HepG2 (cell line): Measurements from ENCODE around the gene KCNH8. TPM values are rescaled to one million over a fixed set of nuclear protein-coding genes. Genes with fewer than 3 reads are reported as not detected.
A peak's percentile ranks its signal among the peaks of the same experiment; 100 is the strongest.

Experiments
- ATAC-seq: fragments of 200-7000 bp; cut with Tn5 transposase; 3 replicates; pipeline ENCODE4 v1.9.1; 2020; ENCODE audit warnings: mild to moderate bottlenecking, moderate library complexity
- BruUV-seq: library from RNA; stranded (reverse); fragments of 400-500 nt; replicated peaks from 2 replicates; lab custom pipeline; 2021; lab: Mats Ljungman, UMichigan
- CTCF ChIA-PET: fragments of 300-600 bp; formaldehyde crosslinking; extraction: SDS; loops from one replicate; lab custom pipeline; 2021; ENCODE audit warnings: low total read pairs, inconsistent platforms, low intra/inter-chr PET ratio; lab: Yijun Ruan, JAX
- POLR2A ChIA-PET: fragments of 350-600 bp; sonication (Branson Sonifier 250); formaldehyde crosslinking; loops from one replicate; lab custom pipeline; 2020; ENCODE audit warnings: antibody characterized with exemption, inconsistent platforms; lab: Yijun Ruan, JAX
- DNase-seq: peaks from one replicate; pipeline ENCODE4 v3.0.0-alpha.2; 2015; ENCODE audit warnings: low spot score
- FAIRE-seq: peaks from 3 replicates; lab custom pipeline; 2011; peaks lifted over from hg19 to GRCh38; lab: Jason Lieb, UNC
- H2AFZ ChIP-seq: one replicate; pipeline ENCODE4 v1.6.1; 2011; ENCODE audit warnings: low read length, inconsistent platforms
- H3K27ac ChIP-seq: fragments of 300-600 bp; 3 replicates; pipeline ENCODE4 v1.8.0; 2011; ENCODE audit warnings: mixed run types, mild to moderate bottlenecking, mixed read lengths, low read length, inconsistent platforms; ENCODE audit not compliant: insufficient read depth; ENCODE audit errors: extremely low read length
- H3K27me3 ChIP-seq, 2 experiments: fragments of 200-600 bp in 1 of 2; 2 replicates in 1 of 2; 3 replicates in 1 of 2; pipeline versions ENCODE4 v1.6.0 to v1.8.0; 2011; ENCODE audit warnings: low read length in 2 of 2, mild to moderate bottlenecking in 2 of 2, moderate library complexity in 2 of 2, inconsistent platforms in 1 of 2; ENCODE audit not compliant: insufficient read depth in 2 of 2, control insufficient read depth in 1 of 2
- H3K36me3 ChIP-seq, 2 experiments: fragments of 200-600 bp in 1 of 2; replicated peaks in 1 of 2; 2 replicates in 1 of 2; 3 replicates in 1 of 2; pipeline versions ENCODE4 v1.5.1 to v1.8.0; 2011; ENCODE audit warnings: low read length in 2 of 2, inconsistent platforms in 1 of 2; ENCODE audit not compliant: insufficient read depth in 2 of 2, control insufficient read depth in 1 of 2
- H3K4me1 ChIP-seq: 2 replicates; pipeline ENCODE4 v1.5.1; 2012; ENCODE audit warnings: low read length, inconsistent platforms; ENCODE audit not compliant: insufficient read depth
- H3K4me2 ChIP-seq: 2 replicates; pipeline ENCODE4 v1.6.0; 2011; ENCODE audit warnings: low read depth, low read length, inconsistent platforms
- H3K4me3 ChIP-seq, 3 experiments: fragments of 200-600 bp in 1 of 3; sonication (generic), shearing (Covaris generic) in 1 of 3; replicated peaks in 1 of 3; 2 replicates each; pipeline ENCODE4 v1.5.1; 2011 to 2016; ENCODE audit warnings: low read length in 3 of 3, inconsistent platforms in 2 of 3, low read depth in 2 of 3, mild to moderate bottlenecking in 2 of 3, control low read depth in 1 of 3, mixed read lengths in 1 of 3; ENCODE audit not compliant: insufficient read depth in 1 of 3
- H3K79me2 ChIP-seq: one replicate; pipeline ENCODE4 v1.6.1; 2011; ENCODE audit warnings: low read length, inconsistent platforms; ENCODE audit not compliant: insufficient read depth
- H3K9ac ChIP-seq: 2 replicates; pipeline ENCODE4 v1.6.0; 2011; ENCODE audit warnings: mild to moderate bottlenecking, low read depth, low read length, inconsistent platforms; ENCODE audit not compliant: insufficient read depth
- H3K9me3 ChIP-seq: 2 replicates; pipeline ENCODE4 v1.5.1; 2012; ENCODE audit warnings: mild to moderate bottlenecking, low read length
- H4K20me1 ChIP-seq: 2 replicates; pipeline ENCODE4 v1.6.0; 2011; ENCODE audit warnings: inconsistent platforms, mild to moderate bottlenecking, low read length, moderate library complexity; ENCODE audit not compliant: insufficient read depth
- CEBPB ChIP-seq: IDR thresholded peaks from 2 replicates; pipeline ENCODE4 v1.6.1; 2011; ENCODE audit warnings: low read depth, low read length, improper control_type of control experiment, borderline replicate concordance
- CEBPG ChIP-seq: IDR thresholded peaks from 2 replicates; pipeline ENCODE4 v1.6.1; 2016
- LCORL ChIP-seq, 2 experiments: fragments of 450-650 bp in 1 of 2; sonication (generic) in 1 of 2; formaldehyde crosslinking in 1 of 2; IDR thresholded peaks; 2 replicates each; pipeline versions ENCODE4 v1.5.0 to v1.6.1; 2017 to 2020; ENCODE audit warnings: antibody characterized with exemption in 1 of 2, missing genetic modification reagents in 1 of 2
- NCOA1 ChIP-seq: sonication (generic); formaldehyde crosslinking; IDR thresholded peaks from 2 replicates; pipeline ENCODE4 v1.9.0; 2021; ENCODE audit warnings: missing genetic modification reagents
- TCF7 ChIP-seq: sonication (generic); IDR thresholded peaks from 2 replicates; pipeline ENCODE4 v1.6.1; 2016; ENCODE audit warnings: antibody characterized with exemption, low read depth
- ZIK1 ChIP-seq: sonication (generic); formaldehyde crosslinking; IDR thresholded peaks from 2 replicates; pipeline ENCODE4 v1.5.0; 2020; ENCODE audit warnings: mild to moderate bottlenecking, low read depth, missing genetic modification reagents, borderline replicate concordance
- ZNF160 ChIP-seq: sonication (generic); formaldehyde crosslinking; IDR thresholded peaks from 2 replicates; pipeline ENCODE4 v1.8.0; 2022; ENCODE audit warnings: mild to moderate bottlenecking, inconsistent platforms, missing genetic modification reagents
- WGBS: methylation state at CpG from one replicate; pipeline ENCODE4 v1.1.6; 2017; ENCODE audit warnings: low lambda C conversion rate; 5-methylcytosine and 5-hydroxymethylcytosine counted together
- in situ Hi-C: cut with HindIII; loops from 2 replicates; pipeline ENCODE4 v1.10.0; 2017; ENCODE audit warnings: low pct_unique_long_range_greater_than_20kb; ENCODE audit not compliant: extremely low pct_ligation_motif_present
- intact Hi-C: fragments of 100-400 bp; cut with micrococcal nuclease; formaldehyde crosslinking; loops from one replicate; pipeline ENCODE4 v1.10.0; 2022; ENCODE audit not compliant: unreplicated experiment
- polyA plus RNA-seq, 8 experiments: library from polyadenylated mRNA; depleted of rRNA in 3 of 8; stranded (reverse) in 7 of 8; unstranded in 1 of 8; fragments of >200 nt; fragmentation: Illumina TruSeq in 4 of 8; extraction: Trizol in 4 of 8; gene quantifications; 2 replicates each; pipeline versions ENCODE4 v1.2.1 to v1.2.3, GENCODE V29; 2011 to 2016; ENCODE audit warnings: low read depth in 4 of 8, missing spikeins in 1 of 8, mixed read lengths in 1 of 8; ENCODE audit not compliant: insufficient read depth in 1 of 8
- total RNA-seq, 5 experiments: library from RNA; depleted of rRNA; stranded (reverse); fragments of >200 nt; fragmentation: Illumina TruSeq; extraction: Trizol; gene quantifications; 2 replicates each; pipeline ENCODE4 v1.2.3, GENCODE V29; 2016; ENCODE audit warnings: low read depth in 1 of 5
- TF ChIP-seq, protein P1 (sequence below): sonication (generic); formaldehyde crosslinking; conservative IDR thresholded peaks from 2 replicates; pipeline ENCODE4 v1.4.0; 2020; ENCODE audit warnings: missing genetic modification reagents
- TF ChIP-seq, protein P2 (sequence below): sonication (generic); formaldehyde crosslinking; IDR thresholded peaks from 2 replicates; pipeline ENCODE4 v1.4.0; 2020; ENCODE audit warnings: missing genetic modification reagents
- TF ChIP-seq, protein P3 (sequence below): sonication (generic); formaldehyde crosslinking; IDR thresholded peaks from 2 replicates; pipeline ENCODE4 v1.9.0; 2022; ENCODE audit warnings: low read depth, missing genetic modification reagents

Gene KCNH8
- total and polyA plus RNA-seq, 2 of the 13 experiments (the other 11 are each of a cell fraction or from before 2014, with no cell fraction given): 0.04 TPM; not detected in 1

DNA sequence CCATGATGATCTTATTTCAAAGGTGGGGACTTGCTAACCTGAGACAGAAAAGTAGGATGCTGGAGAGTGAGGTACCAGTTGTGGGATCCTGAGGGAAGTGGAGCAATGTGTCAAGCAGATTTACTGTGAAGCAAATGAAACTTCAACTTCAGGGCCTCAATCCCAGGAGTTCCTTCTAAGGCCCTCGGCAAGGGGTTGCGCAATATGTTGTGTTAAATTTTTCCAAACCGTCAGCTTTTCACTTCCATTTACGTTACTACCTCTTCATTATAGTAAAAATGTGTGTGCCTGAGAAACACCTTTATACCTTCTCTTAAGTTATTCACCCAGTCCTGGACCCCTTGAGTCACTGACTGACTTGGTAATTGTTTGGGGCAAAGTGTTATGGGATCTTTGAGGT is 42.5 kb upstream of the KCNH8 start:
- TF ChIP-seq, protein P1, sequence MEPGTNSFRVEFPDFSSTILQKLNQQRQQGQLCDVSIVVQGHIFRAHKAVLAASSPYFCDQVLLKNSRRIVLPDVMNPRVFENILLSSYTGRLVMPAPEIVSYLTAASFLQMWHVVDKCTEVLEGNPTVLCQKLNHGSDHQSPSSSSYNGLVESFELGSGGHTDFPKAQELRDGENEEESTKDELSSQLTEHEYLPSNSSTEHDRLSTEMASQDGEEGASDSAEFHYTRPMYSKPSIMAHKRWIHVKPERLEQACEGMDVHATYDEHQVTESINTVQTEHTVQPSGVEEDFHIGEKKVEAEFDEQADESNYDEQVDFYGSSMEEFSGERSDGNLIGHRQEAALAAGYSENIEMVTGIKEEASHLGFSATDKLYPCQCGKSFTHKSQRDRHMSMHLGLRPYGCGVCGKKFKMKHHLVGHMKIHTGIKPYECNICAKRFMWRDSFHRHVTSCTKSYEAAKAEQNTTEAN: no peak
- TF ChIP-seq NCOA1 (CRISPR knock-in tag) (no peak), CEBPB (peak; percentile 89), CEBPG (CRISPR knock-in tag) (peak; percentile 35; the same call in 1 of the 2 replicates)
- TF ChIP-seq, protein P2, sequence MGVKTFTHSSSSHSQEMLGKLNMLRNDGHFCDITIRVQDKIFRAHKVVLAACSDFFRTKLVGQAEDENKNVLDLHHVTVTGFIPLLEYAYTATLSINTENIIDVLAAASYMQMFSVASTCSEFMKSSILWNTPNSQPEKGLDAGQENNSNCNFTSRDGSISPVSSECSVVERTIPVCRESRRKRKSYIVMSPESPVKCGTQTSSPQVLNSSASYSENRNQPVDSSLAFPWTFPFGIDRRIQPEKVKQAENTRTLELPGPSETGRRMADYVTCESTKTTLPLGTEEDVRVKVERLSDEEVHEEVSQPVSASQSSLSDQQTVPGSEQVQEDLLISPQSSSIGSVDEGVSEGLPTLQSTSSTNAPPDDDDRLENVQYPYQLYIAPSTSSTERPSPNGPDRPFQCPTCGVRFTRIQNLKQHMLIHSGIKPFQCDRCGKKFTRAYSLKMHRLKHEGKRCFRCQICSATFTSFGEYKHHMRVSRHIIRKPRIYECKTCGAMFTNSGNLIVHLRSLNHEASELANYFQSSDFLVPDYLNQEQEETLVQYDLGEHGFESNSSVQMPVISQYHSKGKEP (CRISPR knock-in tag): no peak
- TF ChIP-seq, all 625 proteins: peak for 2
- no peak for FAIRE-seq

DNA sequence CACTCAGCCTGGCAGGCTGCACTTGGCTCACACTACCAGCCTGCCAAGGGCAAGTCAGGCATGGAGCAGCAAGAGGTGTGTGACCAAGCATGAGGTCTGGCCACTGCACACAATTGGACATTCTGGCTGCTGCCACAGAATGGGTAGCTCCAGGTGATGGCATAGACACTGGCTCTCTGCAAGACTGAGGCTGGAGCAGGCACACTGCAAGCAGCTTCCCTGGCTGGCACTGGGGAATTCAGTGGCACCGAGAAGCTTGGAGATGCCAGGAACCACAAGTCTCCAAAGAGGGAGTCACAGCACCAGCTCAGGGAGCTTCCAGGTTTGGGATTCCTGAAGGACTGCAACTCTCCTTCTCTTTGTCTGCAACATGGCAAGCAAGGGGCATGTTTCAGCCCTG is 42.0 kb upstream of the KCNH8 start:
- intact Hi-C loops: no loop called here

More for the DNA sequence above, 42.5 kb upstream of the KCNH8 start:
- Histone ChIP-seq H3K79me2 (no peaks in the 10 kb centered on the region), H4K20me1 (no peaks in the 10 kb centered on the region), H3K4me3 (no peak overlapping the region), H3K9me3 (no peaks in the 10 kb centered on the region), H3K9ac (no peak overlapping the region), H3K36me3 (no peaks in the 10 kb centered on the region), H2AFZ (no peak overlapping the region), H3K4me2 (no peak overlapping the region), H3K27ac (no peak overlapping the region), H3K27me3 (no peaks in the 10 kb centered on the region), H3K4me1 (peaks cover 8% of the 10 kb centered on the region; the same call in 1 of the 2 replicates)
- ChIA-PET POLR2A (no interaction called here), CTCF (no interaction called here)
- ATAC-seq (no peak), DNase-seq (no peak)
- intact Hi-C loops (no loop called here), in situ Hi-C loops (no loop called here)
- WGBS: 56% methylated on average over 4 of the region's 4 CpGs
- BruUV-seq: no TSS peak

More for the DNA sequence above, 42.0 kb upstream of the KCNH8 start:
- no TSS peak for BruUV-seq
- no peak overlapping the region for H2AFZ ChIP-seq
- ChIA-PET CTCF (no interaction called here), POLR2A (no interaction called here)
- no peaks in the 10 kb centered on the region for H3K9me3 ChIP-seq
- FAIRE-seq (no peak), DNase-seq (no peak), ATAC-seq (no peak)
- H3K27me3 ChIP-seq: no peaks in the 10 kb centered on the region
- WGBS: 0% methylated on average over 1 of the region's 1 CpG
- no peaks in the 10 kb centered on the region for H3K36me3 ChIP-seq
- H3K4me3 ChIP-seq: no peak overlapping the region
- H3K9ac ChIP-seq: no peak overlapping the region
- H3K4me1 ChIP-seq: peaks cover 8% of the 10 kb centered on the region; the same call in 1 of the 2 replicates
- no peaks in the 10 kb centered on the region for H4K20me1 ChIP-seq
- H3K27ac ChIP-seq: no peak overlapping the region
- no peak overlapping the region for H3K4me2 ChIP-seq
- in situ Hi-C loops: no loop called here
- TF ChIP-seq, protein P3, sequence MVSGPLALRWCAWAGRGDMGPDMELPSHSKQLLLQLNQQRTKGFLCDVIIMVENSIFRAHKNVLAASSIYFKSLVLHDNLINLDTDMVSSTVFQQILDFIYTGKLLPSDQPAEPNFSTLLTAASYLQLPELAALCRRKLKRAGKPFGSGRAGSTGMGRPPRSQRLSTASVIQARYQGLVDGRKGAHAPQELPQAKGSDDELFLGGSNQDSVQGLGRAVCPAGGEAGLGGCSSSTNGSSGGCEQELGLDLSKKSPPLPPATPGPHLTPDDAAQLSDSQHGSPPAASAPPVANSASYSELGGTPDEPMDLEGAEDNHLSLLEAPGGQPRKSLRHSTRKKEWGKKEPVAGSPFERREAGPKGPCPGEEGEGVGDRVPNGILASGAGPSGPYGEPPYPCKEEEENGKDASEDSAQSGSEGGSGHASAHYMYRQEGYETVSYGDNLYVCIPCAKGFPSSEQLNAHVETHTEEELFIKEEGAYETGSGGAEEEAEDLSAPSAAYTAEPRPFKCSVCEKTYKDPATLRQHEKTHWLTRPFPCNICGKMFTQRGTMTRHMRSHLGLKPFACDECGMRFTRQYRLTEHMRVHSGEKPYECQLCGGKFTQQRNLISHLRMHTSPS (CRISPR knock-in tag): no peak
- no peak for TF ChIP-seq TCF7
- TF ChIP-seq ZIK1 (CRISPR knock-in tag): no peak
- TF ChIP-seq ZNF160 (CRISPR knock-in tag): no peak
- no peak for TF ChIP-seq LCORL (IDR thresholded peaks at IDR 0.05)
- no peak for TF ChIP-seq LCORL (CRISPR knock-in tag; IDR thresholded peaks at IDR 0.05)
- H3K79me2 ChIP-seq: no peaks in the 10 kb centered on the region
